ENCODE measurements around the gene SLC41A3. TPM values are rescaled to one million over a fixed set of nuclear protein-coding genes. Genes with fewer than 3 reads are reported as not detected.

The SLC41A3 gene
- total RNA-seq, 2 donors from 2014 or later = 32.2 to 131 TPM

GRCh38 chr3:126085841-126086240 lies 1.9 kb upstream of the SLC41A3 start:
- 73% methylated on average over 2 of the region's 2 CpGs for WGBS
- no peak overlapping the region for H3K4me3 ChIP-seq
- intact Hi-C loops (cut with DNase I) = no loop called here
- H3K4me1 ChIP-seq (replicated peaks) = no peaks in the 10 kb centered on the region
- DNase-seq (ENCODE audit: low spot score) = no peak
- TF ChIP-seq POLR2AphosphoS5 (IDR thresholded peaks at IDR 0.05) (no peak), CTCF (IDR thresholded peaks at IDR 0.05) (no peak), POLR2A (IDR thresholded peaks at IDR 0.05) (no peak)
- no peaks in the 10 kb centered on the region for H3K36me3 ChIP-seq
- H3K9me3 ChIP-seq = no peaks in the 10 kb centered on the region
- no peaks in the 10 kb centered on the region for H3K27me3 ChIP-seq (replicated peaks; ENCODE audit: insufficient read depth)
- H3K27ac ChIP-seq = no peak overlapping the region

DNA sequence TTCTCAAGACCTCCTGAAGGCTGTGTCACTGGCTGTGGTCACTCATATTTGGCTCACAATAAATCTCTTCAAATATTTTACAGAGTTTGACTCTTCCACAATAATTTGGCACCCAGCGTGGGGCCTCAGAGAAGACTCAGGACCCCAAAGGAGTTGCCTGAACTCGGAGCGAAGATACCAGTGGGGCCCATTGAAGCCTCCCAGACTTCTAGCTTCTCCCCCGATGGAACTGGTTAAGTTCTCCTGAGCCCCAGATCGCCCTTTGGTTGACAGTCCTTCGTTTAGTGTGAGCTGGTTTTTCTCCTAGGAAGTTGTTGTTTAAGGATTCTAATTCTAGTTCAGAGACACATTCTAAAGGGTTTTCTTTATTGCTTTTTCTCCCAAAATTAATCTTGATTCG lies 1.4 kb upstream of the SLC41A3 start:
- DNase-seq (ENCODE audit: low spot score) = no peak
- intact Hi-C loops (cut with DNase I) = no loop called here
- Histone ChIP-seq H3K4me1 (replicated peaks) (no peaks in the 10 kb centered on the region), H3K4me3 (no peak overlapping the region), H3K27me3 (replicated peaks; ENCODE audit: insufficient read depth) (no peaks in the 10 kb centered on the region), H3K9me3 (no peaks in the 10 kb centered on the region), H3K27ac (peak overlapping the region in 1 of 2 donors; percentile 91), H3K36me3 (no peaks in the 10 kb centered on the region)
- WGBS = 91% methylated on average over 7 of the region's 7 CpGs
- no peak for TF ChIP-seq POLR2A (IDR thresholded peaks at IDR 0.05)
- no peak for TF ChIP-seq CTCF (IDR thresholded peaks at IDR 0.05)
- no peak for TF ChIP-seq POLR2AphosphoS5 (IDR thresholded peaks at IDR 0.05)

- Histone ChIP-seq H3K36me3 (no peaks in the 10 kb centered on the region), H3K9me3 (no peaks in the 10 kb centered on the region), H3K27me3 (replicated peaks; ENCODE audit: insufficient read depth) (no peaks in the 10 kb centered on the region), H3K4me3 (peak overlapping the region; percentile 79 to 82), H3K4me1 (replicated peaks) (no peaks in the 10 kb centered on the region), H3K27ac (peak overlapping the region; percentile 88 to 91)
- DNase-seq (ENCODE audit: low spot score) = no peak
- no peak for TF ChIP-seq POLR2A (IDR thresholded peaks at IDR 0.05)
- 44% methylated on average over 5 of the region's 5 CpGs for whole genome bisulfite sequencing
- intact Hi-C loops (cut with DNase I) = no loop called here
These were observed 850 bp upstream of the SLC41A3 start for GRCh38 chr3:126084768-126085180.

GRCh38 chr3:126083511-126083912 lies 412 bp downstream of the SLC41A3 start:
- DNase-seq (ENCODE audit: low spot score) = peak; percentile 29
- WGBS = under 1% methylated on average over 24 of the region's 30 CpGs
- H3K27me3 ChIP-seq (replicated peaks; ENCODE audit: insufficient read depth) = no peaks in the 10 kb centered on the region
- H3K9me3 ChIP-seq = no peaks in the 10 kb centered on the region
- TF ChIP-seq POLR2A (IDR thresholded peaks at IDR 0.05) = no peak
- no peak for TF ChIP-seq CTCF (IDR thresholded peaks at IDR 0.05)
- no peak for TF ChIP-seq POLR2AphosphoS5 (IDR thresholded peaks at IDR 0.05)
- no peaks in the 10 kb centered on the region for H3K4me1 ChIP-seq (replicated peaks)
- intact Hi-C loops (cut with DNase I) = no loop called here
- H3K36me3 ChIP-seq = no peaks in the 10 kb centered on the region
- peak overlapping the region; percentile 88 to 91 for H3K27ac ChIP-seq
- H3K4me3 ChIP-seq = peak overlapping the region; percentile 79 to 82

DNA sequence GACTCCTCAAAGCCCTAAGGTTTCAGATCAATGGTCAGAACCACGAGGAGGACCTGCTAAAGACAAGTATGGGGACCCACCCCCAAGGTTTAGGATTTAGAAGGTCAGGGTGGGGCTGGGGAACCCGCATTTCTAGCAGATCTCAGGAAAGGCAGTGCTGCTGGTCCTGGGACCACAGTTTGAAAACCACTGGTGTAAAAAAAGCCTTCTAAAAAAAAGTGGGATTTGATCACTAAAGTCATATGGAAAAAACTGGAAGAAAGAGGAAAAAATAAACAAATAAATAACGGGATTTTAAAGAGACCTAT lies 832 bp downstream of the SLC41A3 start:
- WGBS = 25% methylated on average over 3 of the region's 3 CpGs
- TF ChIP-seq CTCF (IDR thresholded peaks at IDR 0.05) = no peak
- no peak for TF ChIP-seq POLR2AphosphoS5 (IDR thresholded peaks at IDR 0.05)
- no peak for TF ChIP-seq POLR2A (IDR thresholded peaks at IDR 0.05)
- Histone ChIP-seq H3K27ac (peak overlapping the region; percentile 88 to 91), H3K9me3 (no peaks in the 10 kb centered on the region), H3K4me3 (peak overlapping the region; percentile 79 to 82), H3K4me1 (replicated peaks) (no peaks in the 10 kb centered on the region), H3K36me3 (no peaks in the 10 kb centered on the region), H3K27me3 (replicated peaks; ENCODE audit: insufficient read depth) (no peaks in the 10 kb centered on the region)
- intact Hi-C loops (cut with DNase I) = no loop called here
- no peak for DNase-seq (ENCODE audit: low spot score)
